ACHN (cell line): ENCODE measurements around the gene RPRD1B.
"Not testable (repeated sequence)": the region's sequence is repeated elsewhere in the genome, so short reads cannot be mapped to it uniquely, and the experiment has no call there.

ENCODE experiments used
- DNase-seq: peaks from one replicate; pipeline ENCODE4 v3.0.0-alpha.2; 2015
- in situ Hi-C: cut with HindIII; loops from 2 replicates; pipeline ENCODE4 v1.10.0; 2017; ENCODE audit warnings: low sequenced_read_pairs, low pct_ligation_motif_present, low pct_unique_long_range_greater_than_20kb

The RPRD1B gene

GRCh38 chr20:37999526-38000263 lies 33.9 kb upstream of the RPRD1B start:
- in situ Hi-C loops, result no loop called here
- DNase-seq, result no peak

- in situ Hi-C loops, result no loop called here
- no peak for DNase-seq
These were observed 33.3 kb upstream of the RPRD1B start for GRCh38 chr20:38000293-38000692.

GRCh38 chr20:38001173-38001875 lies 32.2 kb upstream of the RPRD1B start:
- in situ Hi-C loops, result no loop called here
- peak; percentile 37 for DNase-seq

GRCh38 chr20:38001981-38002380 lies 31.6 kb upstream of the RPRD1B start:
- no peak for DNase-seq
- in situ Hi-C loops, result no loop called here

- in situ Hi-C loops, result no loop called here
- no peak for DNase-seq
These were observed 31.1 kb upstream of the RPRD1B start for GRCh38 chr20:38002422-38002821.

GRCh38 chr20:38004416-38004815 lies 29.1 kb upstream of the RPRD1B start:
- in situ Hi-C loops, result no loop called here
- no peak for DNase-seq

GRCh38 chr20:38005903-38006302 lies 27.6 kb upstream of the RPRD1B start:
- no peak for DNase-seq
- in situ Hi-C loops, result no loop called here

- in situ Hi-C loops, result no loop called here
These were observed 26.0 kb upstream of the RPRD1B start for GRCh38 chr20:38007526-38007925.

GRCh38 chr20:38008233-38008944 lies 25.2 kb upstream of the RPRD1B start:
- in situ Hi-C loops, result no loop called here
- DNase-seq, result no peak

More at GRCh38 chr20:38007526-38007925, 26.0 kb upstream of the RPRD1B start:
- DNase-seq, result no peak

- in situ Hi-C loops, DNase-seq: not testable (repeated sequence)
These were observed 24.1 kb upstream of the RPRD1B start for GRCh38 chr20:38009416-38009815.

GRCh38 chr20:38011696-38012095 lies 21.9 kb upstream of the RPRD1B start:
- in situ Hi-C loops, result no loop called here
- no peak for DNase-seq

GRCh38 chr20:38012332-38012731 lies 21.2 kb upstream of the RPRD1B start:
- no peak for DNase-seq
- in situ Hi-C loops, result no loop called here

- no peak for DNase-seq
- in situ Hi-C loops, result no loop called here
These were observed 19.7 kb upstream of the RPRD1B start for GRCh38 chr20:38013887-38014286.

GRCh38 chr20:38017959-38018358 lies 15.6 kb upstream of the RPRD1B start:
- in situ Hi-C loops, result no loop called here

GRCh38 chr20:38018385-38018784 lies 15.2 kb upstream of the RPRD1B start:
- no peak for DNase-seq
- in situ Hi-C loops, result no loop called here

More at GRCh38 chr20:38017959-38018358, 15.6 kb upstream of the RPRD1B start:
- no peak for DNase-seq

- in situ Hi-C loops, result no loop called here
- no peak for DNase-seq
These were observed 12.3 kb upstream of the RPRD1B start for GRCh38 chr20:38021087-38021772.

GRCh38 chr20:38023181-38024001 lies 10.2 kb upstream of the RPRD1B start:
- in situ Hi-C loops, result no loop called here
- peak; percentile 74 for DNase-seq

GRCh38 chr20:38024496-38024895 lies 9.1 kb upstream of the RPRD1B start:
- DNase-seq, result no peak
- in situ Hi-C loops, result no loop called here
